ENCODE data around the gene PITRM1.

DNA sequence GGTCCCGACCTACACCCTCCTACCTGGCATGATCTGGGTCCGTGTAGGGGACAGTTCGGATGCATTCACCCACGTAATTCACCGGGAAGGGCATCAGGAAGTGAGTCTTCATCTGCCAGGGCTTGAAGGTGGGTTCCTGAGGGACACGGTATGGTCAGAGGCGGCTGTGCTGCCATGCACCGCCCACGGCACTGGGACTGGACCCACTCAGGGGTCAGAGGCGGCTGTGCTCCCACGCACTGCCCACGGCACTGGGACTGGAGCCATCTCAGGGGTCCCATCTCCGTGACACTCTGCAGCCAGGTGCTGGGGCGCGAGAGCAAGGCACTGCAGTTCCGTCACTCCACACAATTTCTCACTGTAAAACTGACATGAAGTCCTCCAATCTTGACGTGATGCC, 29.2 kb downstream of the PITRM1 start:
- TF ChIP-seq CTCF (IDR thresholded peaks at IDR 0.05) (no peak), EP300 (IDR thresholded peaks at IDR 0.05) (no peak), POLR2A (IDR thresholded peaks at IDR 0.05) (no peak)
